NCI-H2081 treated with DMSO at 0.1 percent for 48 hours (cell line): Measurements from ENCODE around the gene MLLT1.

ENCODE experiments used
- DNase-seq: peaks from one replicate; lab custom pipeline; 2025; lab: John Stamatoyannopoulos, UW

Gene MLLT1

GRCh38 chr19:6275170-6275744 is 4.5 kb downstream of the MLLT1 start:
- DNase-seq: no peak

- no peak for DNase-seq
Measured at GRCh38 chr19:6274756-6275155, 5.0 kb downstream of the MLLT1 start.

GRCh38 chr19:6273701-6274601 is 5.8 kb downstream of the MLLT1 start:
- no peak for DNase-seq

GRCh38 chr19:6272913-6273600 is 6.7 kb downstream of the MLLT1 start:
- no peak for DNase-seq

GRCh38 chr19:6272411-6272791 is 7.4 kb downstream of the MLLT1 start:
- no peak for DNase-seq

GRCh38 chr19:6271721-6272410 is 7.9 kb downstream of the MLLT1 start:
- no peak for DNase-seq

- no peak for DNase-seq
Measured at GRCh38 chr19:6271251-6271650, 8.5 kb downstream of the MLLT1 start.

- no peak for DNase-seq
Measured at GRCh38 chr19:6270822-6271221, 9.0 kb downstream of the MLLT1 start.

GRCh38 chr19:6270076-6270745 is 9.6 kb downstream of the MLLT1 start:
- no peak for DNase-seq

GRCh38 chr19:6269101-6269886 is 10.5 kb downstream of the MLLT1 start:
- no peak for DNase-seq

- DNase-seq: no peak
Measured at GRCh38 chr19:6268382-6268771, 11.4 kb downstream of the MLLT1 start.

GRCh38 chr19:6267552-6268381 is 12.0 kb downstream of the MLLT1 start:
- no peak for DNase-seq

- DNase-seq: no peak
Measured at GRCh38 chr19:6264803-6265202, 15.0 kb downstream of the MLLT1 start.

- DNase-seq: no peak
Measured at GRCh38 chr19:6263735-6264444, 15.9 kb downstream of the MLLT1 start.

- DNase-seq: no peak
Measured at GRCh38 chr19:6263306-6263705, 16.5 kb downstream of the MLLT1 start.

GRCh38 chr19:6262519-6262918 is 17.3 kb downstream of the MLLT1 start:
- DNase-seq: no peak

GRCh38 chr19:6261883-6262282 is 17.9 kb downstream of the MLLT1 start:
- DNase-seq: no peak

- DNase-seq: no peak
Measured at GRCh38 chr19:6260912-6261650, 18.7 kb downstream of the MLLT1 start.

- no peak for DNase-seq
Measured at GRCh38 chr19:6260376-6260775, 19.4 kb downstream of the MLLT1 start.
